Stimulated activated effector memory CD8-positive, alpha-beta T cell treated with anti-CD3 and anti-CD28 coated beads, Interleukin-12 subunit alpha, Interleukin-12 subunit beta, amount 100 ng/mL, for 72 hours (primary cell): ENCODE measurements around the gene VWF.
"Not testable (repeated sequence)": the region's sequence is repeated elsewhere in the genome, so short reads cannot be mapped to it uniquely, and the experiment has no call there.

Experiments used
- ATAC-seq: fragments of 150-1000 bp; cut with Tn5 transposase; 2 replicates; pipeline ENCODE4 v1.10.0; 2021
- DNase-seq, 2 donors: peaks; one replicate each; pipeline ENCODE4 v3.0.0; 2021 to 2022; ENCODE audit warnings: low spot score in 2 of 2
- H3K27ac Mint-ChIP-seq: one replicate; pipeline ENCODE4 v1.8.0; 2022; ENCODE audit warnings: mild to moderate bottlenecking, mixed read lengths
- H3K36me3 Mint-ChIP-seq: one replicate; pipeline ENCODE4 v1.8.0; 2022; ENCODE audit warnings: mild to moderate bottlenecking, mixed read lengths
- H3K4me1 Mint-ChIP-seq: one replicate; pipeline ENCODE4 v1.8.0; 2022; ENCODE audit warnings: mixed read lengths
- H3K4me3 Mint-ChIP-seq: one replicate; pipeline ENCODE4 v1.8.0; 2022; ENCODE audit warnings: mild to moderate bottlenecking, mixed read lengths
- H3K9me3 Mint-ChIP-seq: one replicate; pipeline ENCODE4 v1.8.0; 2022; ENCODE audit warnings: mixed read lengths

The VWF gene

DNA sequence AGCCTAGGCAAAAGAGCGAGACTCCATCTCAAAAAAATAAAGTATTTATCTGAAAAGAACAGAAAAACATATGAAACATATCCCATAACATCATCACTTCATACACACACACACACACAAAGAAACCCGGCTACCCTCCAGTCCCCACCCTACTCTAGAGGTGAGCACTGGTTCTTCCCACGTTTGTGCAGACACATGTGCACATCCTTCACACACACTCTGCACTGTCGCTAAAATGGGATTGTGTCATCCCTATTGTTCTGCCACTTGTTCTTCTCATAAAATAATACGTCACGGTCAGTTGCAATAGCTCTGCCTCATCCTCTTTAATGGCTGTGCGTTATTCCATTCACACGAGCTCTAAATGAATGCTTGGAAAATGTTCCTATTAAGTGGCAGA is 93.5 kb downstream of the VWF start:
- H3K27ac Mint-ChIP-seq, result no peak overlapping the region
- H3K4me3 Mint-ChIP-seq, result no peak overlapping the region
- no peaks in the 10 kb centered on the region for H3K36me3 Mint-ChIP-seq
- ATAC-seq (no peak), DNase-seq (no peak)
- no peaks in the 10 kb centered on the region for H3K4me1 Mint-ChIP-seq
- H3K9me3 Mint-ChIP-seq, result no peaks in the 10 kb centered on the region

DNA sequence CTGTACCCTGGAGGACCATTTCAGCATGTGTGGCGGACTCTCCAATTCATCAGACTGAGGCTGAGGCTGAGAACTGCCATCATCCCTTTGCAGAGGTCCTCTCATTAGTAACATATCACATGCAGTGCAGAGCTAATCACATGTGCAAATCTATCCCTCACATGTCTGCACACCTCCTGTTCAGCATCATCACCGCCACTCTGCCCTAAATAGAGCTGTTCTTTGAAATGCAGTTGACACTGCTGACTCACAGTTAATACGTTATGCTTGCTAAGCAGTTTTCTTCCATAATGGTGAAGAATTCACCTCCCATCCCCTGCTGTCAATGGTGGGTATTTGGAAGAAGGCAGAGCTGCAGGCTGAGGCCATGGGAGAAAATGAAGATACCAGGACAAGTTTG is 94.4 kb downstream of the VWF start:
- DNase-seq (no peak), ATAC-seq (no peak)
- no peaks in the 10 kb centered on the region for H3K4me1 Mint-ChIP-seq
- H3K27ac Mint-ChIP-seq, result no peak overlapping the region
- no peaks in the 10 kb centered on the region for H3K9me3 Mint-ChIP-seq
- no peaks in the 10 kb centered on the region for H3K36me3 Mint-ChIP-seq
- H3K4me3 Mint-ChIP-seq, result no peak overlapping the region

DNA sequence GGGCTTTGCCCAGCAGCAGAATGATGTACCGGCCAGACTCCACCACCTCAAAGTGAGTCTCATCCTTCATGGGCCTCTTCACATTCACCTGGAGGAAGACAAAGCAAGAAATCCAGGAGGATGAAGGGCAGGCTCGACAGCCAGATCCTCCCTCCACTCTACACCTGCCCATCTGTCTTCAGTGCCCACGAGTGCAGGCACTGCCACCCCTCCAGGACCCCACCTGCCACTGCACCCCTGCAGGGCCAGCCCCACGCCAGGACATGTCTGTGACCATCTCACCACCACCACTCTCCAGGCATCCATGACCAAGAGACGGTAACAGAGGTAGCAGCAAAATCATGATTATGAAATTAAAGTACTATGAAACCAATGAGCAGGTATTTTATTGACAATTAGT is 95.1 kb downstream of the VWF start:
- ATAC-seq, result no peak
- Mint-ChIP-seq H3K4me1 (no peaks in the 10 kb centered on the region), H3K36me3 (no peaks in the 10 kb centered on the region), H3K4me3 (no peak overlapping the region), H3K27ac (no peak overlapping the region), H3K9me3 (no peaks in the 10 kb centered on the region)
- DNase-seq, result no peak

DNA sequence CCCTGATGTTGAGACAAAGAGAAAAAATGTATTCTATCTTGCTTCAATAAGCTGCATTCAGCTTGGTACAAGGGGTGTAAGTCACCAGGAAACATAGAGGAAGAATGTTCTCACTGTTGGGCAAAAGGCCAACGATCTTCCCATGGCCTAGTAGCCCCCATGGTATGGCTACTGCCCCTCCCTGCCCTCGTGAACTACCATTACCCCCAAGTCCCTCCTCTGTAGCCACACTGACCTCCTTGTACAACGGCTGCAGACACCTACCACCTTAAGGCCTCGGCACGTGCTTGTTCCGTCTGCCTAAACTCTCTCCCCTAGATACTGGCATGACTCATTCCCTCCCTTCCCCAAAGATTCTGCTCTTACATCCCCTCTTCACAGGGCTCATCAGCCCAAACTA is 97.5 kb downstream of the VWF start:
- peak in 1 of 2 donors; percentile 15 for DNase-seq
- H3K9me3 Mint-ChIP-seq, result no peaks in the 10 kb centered on the region
- no peak overlapping the region for H3K27ac Mint-ChIP-seq
- ATAC-seq, result no peak
- H3K4me3 Mint-ChIP-seq, result no peak overlapping the region
- no peaks in the 10 kb centered on the region for H3K4me1 Mint-ChIP-seq
- no peaks in the 10 kb centered on the region for H3K36me3 Mint-ChIP-seq

DNA sequence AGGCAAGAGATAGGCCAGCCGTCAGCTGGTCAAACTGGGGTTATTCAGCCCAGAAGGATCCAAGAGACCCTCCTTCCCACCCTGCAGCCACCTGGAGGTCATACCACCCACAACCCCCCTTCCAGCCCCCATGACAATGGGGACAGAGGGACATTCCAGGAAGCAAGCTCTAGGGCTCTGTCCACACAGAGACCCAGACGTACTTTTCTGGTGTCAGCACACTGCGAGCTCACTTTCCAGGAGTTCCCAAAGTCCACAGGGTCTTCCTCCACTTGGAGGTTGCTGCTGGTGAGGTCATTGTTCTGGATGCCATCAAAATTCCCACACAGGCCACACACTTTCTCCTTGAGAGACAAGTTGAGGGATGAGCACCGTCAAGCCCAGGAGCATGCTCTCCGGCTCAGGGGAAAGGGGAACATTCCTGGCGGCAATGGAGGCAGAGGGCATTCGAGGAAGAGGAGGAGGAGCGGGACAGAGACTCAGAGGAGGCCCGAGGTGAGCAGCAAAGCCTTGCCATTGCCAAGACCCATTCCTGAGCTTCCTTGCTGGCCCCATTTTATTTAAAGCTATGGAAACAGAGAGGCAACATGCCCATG is 98.7 kb downstream of the VWF start:
- not testable (repeated sequence) for H3K4me3 Mint-ChIP-seq, ATAC-seq, H3K36me3 Mint-ChIP-seq, H3K4me1 Mint-ChIP-seq, H3K27ac Mint-ChIP-seq, H3K9me3 Mint-ChIP-seq
- DNase-seq, result peak in 1 of 2 donors; percentile 29

DNA sequence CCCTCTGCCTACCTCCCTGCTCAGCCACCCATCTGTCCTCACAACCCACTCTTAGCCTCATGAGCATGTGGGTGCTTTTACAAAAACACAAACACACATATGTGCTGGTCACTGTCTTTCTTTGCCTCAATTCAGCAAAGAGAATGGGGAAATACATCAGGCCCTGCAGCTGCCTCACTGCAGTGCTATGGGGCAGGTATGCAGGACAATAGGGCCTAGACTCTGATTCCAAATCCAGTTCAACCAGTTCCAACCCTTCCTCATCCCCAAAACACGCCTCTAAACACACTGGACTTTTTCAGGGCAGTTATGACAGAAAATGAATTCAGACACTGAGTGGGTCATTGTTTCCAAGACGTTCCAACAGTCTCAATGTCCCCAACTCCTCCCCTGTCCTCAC is 100.4 kb downstream of the VWF start:
- H3K36me3 Mint-ChIP-seq, H3K9me3 Mint-ChIP-seq, H3K4me3 Mint-ChIP-seq, DNase-seq, H3K4me1 Mint-ChIP-seq, ATAC-seq, H3K27ac Mint-ChIP-seq: not testable (repeated sequence)

DNA sequence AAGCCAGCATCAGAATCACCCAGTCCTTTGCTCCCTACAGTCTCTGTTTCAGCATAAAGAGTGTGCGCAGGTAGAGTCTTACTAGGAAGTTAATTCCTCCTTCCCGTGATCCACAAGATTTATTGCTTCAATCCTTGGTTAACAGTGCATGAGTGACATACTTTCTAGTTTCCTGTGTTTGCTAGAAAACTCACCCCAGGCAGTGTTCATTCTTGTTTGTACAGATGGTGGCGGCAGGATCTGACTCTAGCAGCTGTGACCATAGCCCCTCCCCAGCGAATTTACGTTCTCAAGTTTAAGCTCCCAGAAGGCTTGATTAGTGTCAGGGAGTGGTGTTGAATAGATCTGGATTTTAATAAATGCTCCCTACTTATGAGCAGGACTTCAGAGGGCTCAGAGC is 103.5 kb downstream of the VWF start:
- H3K36me3 Mint-ChIP-seq, result no peaks in the 10 kb centered on the region
- H3K4me1 Mint-ChIP-seq, result no peaks in the 10 kb centered on the region
- H3K9me3 Mint-ChIP-seq, result no peaks in the 10 kb centered on the region
- DNase-seq (no peak), ATAC-seq (no peak)
- H3K27ac Mint-ChIP-seq, result no peak overlapping the region
- H3K4me3 Mint-ChIP-seq, result no peak overlapping the region

DNA sequence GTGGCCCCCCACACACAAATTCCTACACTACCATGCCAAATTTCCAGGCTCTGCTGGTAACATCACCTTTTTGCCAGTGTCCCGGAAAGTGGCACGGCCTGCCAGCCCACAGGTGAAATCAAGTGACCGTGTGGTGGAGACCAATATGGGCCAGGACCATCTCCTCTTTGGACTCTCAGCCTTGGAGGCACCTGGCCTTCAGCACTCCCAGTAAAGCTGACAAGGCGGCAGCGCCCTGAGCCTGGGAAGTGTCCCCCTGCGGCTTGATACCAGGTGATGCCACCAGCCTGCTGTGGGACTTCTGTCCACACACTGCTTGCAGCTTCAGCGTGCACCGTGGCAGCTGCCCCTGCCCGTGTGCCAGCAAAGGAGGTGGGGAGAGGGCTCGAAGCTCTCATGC is 104.0 kb downstream of the VWF start:
- H3K27ac Mint-ChIP-seq, H3K36me3 Mint-ChIP-seq, H3K4me1 Mint-ChIP-seq, H3K9me3 Mint-ChIP-seq, H3K4me3 Mint-ChIP-seq, ATAC-seq, DNase-seq: not testable (repeated sequence)

DNA sequence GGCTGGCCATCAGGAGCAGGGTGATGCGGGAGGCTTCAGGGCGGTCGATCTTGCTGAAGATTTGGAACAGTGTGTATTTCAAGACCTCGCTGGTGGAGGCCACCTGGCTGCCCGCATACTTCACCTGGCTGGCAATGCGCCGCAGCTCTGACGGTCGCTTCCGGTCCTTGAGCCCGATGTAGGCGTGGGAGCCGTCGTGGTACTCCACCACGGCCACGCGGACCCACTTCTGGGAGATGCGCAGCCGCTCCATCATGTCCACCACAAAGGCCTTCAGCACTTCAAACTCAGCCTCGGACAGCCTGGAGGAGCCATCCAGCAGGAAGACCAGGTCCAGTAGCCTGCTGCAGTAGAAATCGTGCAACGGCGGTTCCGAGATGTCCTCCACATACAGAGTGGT is 105.2 kb downstream of the VWF start:
- H3K4me1 Mint-ChIP-seq, H3K9me3 Mint-ChIP-seq, H3K36me3 Mint-ChIP-seq, H3K4me3 Mint-ChIP-seq, H3K27ac Mint-ChIP-seq, DNase-seq, ATAC-seq: not testable (repeated sequence)

DNA sequence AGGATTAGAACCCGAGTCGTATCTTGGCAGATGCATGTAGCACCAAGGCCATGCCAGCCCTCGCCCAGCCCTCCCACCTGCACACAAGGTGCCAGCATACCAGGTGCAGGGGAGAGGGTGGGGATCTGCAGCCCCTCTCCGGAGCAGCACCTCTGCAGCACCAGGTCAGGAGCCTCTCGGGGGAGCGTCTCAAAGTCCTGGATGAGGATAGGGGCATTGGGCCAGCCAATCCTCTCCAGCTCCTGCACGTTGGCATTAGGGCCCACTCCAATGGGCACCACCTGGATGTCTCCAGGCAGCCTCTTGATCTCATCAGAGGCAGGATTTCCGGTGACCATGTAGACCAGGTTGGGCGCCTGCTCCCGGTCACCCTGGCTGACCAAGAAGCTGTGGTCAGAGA is 106.2 kb downstream of the VWF start:
- Mint-ChIP-seq H3K36me3 (no peaks in the 10 kb centered on the region), H3K4me3 (no peak overlapping the region), H3K9me3 (no peaks in the 10 kb centered on the region), H3K27ac (no peak overlapping the region), H3K4me1 (no peaks in the 10 kb centered on the region)
- ATAC-seq, result no peak
- DNase-seq, result no peak

DNA sequence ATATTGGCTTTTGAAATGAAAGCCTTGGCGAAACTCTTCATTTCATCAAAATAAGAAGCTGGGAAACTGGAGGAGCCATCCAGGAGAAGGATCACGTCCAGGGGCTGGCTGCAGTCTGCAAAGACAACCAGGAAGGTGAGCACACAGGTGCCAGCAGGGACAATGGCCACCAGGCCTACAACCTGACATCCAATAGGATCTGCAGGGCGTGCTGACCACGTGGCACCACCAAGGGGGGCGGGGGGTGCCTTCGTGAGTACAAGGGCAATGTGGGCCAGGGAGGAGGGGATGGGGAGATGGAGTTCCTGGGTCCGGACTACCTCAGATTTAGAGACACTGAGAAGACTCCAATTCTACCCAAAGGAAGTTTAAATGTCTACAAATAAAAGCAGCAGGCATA is 107.7 kb downstream of the VWF start:
- H3K9me3 Mint-ChIP-seq, result no peaks in the 10 kb centered on the region
- H3K27ac Mint-ChIP-seq, result no peak overlapping the region
- no peaks in the 10 kb centered on the region for H3K36me3 Mint-ChIP-seq
- H3K4me3 Mint-ChIP-seq, result no peak overlapping the region
- H3K4me1 Mint-ChIP-seq, result no peaks in the 10 kb centered on the region
- DNase-seq, result no peak
- no peak for ATAC-seq

DNA sequence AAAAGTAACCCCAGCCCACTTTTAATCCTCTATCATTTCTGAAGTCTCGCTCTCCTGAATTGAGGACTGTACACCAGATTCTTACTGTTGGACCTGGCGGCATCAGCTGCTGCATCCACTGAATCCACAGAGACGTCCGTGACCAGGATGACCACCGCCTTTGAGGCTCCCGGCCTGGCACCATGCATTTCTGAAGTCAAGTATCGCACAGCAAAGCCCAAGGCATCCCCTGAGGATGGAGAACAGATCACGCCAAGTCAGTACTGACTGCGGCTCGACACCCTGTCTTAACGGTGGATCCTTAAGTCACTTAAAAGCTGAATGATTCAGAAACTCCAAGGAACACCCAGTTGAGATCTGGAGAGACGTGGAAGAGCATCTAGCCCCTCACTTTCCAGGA is 108.5 kb downstream of the VWF start:
- H3K9me3 Mint-ChIP-seq, H3K4me3 Mint-ChIP-seq, H3K36me3 Mint-ChIP-seq, DNase-seq, H3K4me1 Mint-ChIP-seq, ATAC-seq, H3K27ac Mint-ChIP-seq: not testable (repeated sequence)

DNA sequence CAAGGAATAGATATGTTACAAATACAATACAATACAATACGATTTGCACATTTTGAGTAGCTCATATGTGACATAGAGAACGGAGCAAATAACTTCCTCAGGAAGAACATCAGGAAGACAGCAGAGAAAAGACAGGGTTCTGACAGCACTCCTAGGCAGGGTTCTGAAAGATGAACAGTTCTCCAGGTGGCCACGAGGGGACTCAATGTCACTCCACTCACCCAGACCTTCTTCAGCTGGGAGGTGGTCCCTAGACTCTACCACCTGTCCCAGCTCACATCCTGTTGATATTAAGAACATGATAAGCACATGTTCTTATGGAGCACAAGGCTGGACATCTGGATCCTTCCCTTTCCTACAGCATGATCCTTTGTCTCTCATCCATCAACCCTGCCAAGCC is 109.2 kb downstream of the VWF start:
- peak; percentile 39 for ATAC-seq
- not testable (repeated sequence) for H3K36me3 Mint-ChIP-seq, DNase-seq, H3K9me3 Mint-ChIP-seq, H3K4me1 Mint-ChIP-seq, H3K4me3 Mint-ChIP-seq, H3K27ac Mint-ChIP-seq

DNA sequence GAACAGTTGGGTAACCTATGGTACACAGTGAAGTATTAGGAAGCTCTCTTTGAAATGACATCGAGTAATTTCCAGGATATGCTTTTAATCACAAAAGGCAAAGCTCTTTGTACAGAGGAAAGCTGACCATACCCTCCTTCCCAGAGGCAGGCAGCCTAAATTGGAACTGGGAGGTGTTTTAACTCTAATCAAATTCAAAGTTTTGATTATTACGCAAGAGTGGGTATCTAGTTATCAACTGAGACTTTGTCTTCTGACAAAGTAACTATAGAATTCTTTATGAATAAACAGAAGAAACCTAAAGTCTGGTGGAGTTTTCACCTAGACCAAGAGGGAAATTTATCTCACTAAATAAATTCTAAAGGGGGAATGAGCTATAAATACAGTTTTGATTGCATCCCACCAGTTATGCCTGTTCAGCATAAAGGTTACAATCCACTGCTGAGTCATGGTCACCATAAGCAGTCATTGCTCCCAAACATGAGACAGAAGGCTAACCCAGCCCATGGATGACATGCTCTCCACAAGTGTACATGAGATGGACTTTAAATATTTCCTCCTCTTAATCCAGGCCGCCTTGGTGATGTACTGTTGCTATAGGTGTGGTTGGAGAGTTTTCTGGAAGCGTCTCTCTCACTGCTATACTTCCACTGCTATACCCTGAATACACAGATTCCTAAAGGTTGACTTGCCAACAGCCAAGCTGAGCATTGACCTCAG is 113.7 kb downstream of the VWF start:
- not testable (repeated sequence) for H3K4me1 Mint-ChIP-seq, DNase-seq, H3K4me3 Mint-ChIP-seq, H3K27ac Mint-ChIP-seq, H3K9me3 Mint-ChIP-seq, H3K36me3 Mint-ChIP-seq
- ATAC-seq, result peak; percentile 16

DNA sequence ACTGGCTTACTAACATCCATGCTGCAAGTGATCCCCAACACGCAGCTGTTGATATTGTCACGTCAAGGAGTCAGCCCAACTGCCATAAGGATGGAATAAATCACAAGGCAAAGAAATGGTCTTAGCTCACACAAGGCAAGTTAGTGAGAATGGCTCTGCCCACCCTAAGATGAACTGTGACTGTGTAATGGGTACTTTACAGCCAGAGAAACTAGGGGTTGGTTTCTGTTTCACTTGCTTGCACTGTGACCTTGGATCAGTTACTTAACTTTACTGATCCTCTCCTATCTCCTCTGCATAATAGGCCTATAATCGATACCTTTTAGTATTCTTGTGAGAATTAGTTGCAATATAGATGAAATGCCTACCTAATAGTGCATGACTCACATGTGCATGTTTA is 127.2 kb downstream of the VWF start:
- no peaks in the 10 kb centered on the region for H3K36me3 Mint-ChIP-seq
- no peaks in the 10 kb centered on the region for H3K9me3 Mint-ChIP-seq
- ATAC-seq, result no peak
- H3K4me3 Mint-ChIP-seq, result no peak overlapping the region
- DNase-seq, result no peak
- H3K4me1 Mint-ChIP-seq, result no peaks in the 10 kb centered on the region
- H3K27ac Mint-ChIP-seq, result no peak overlapping the region

DNA sequence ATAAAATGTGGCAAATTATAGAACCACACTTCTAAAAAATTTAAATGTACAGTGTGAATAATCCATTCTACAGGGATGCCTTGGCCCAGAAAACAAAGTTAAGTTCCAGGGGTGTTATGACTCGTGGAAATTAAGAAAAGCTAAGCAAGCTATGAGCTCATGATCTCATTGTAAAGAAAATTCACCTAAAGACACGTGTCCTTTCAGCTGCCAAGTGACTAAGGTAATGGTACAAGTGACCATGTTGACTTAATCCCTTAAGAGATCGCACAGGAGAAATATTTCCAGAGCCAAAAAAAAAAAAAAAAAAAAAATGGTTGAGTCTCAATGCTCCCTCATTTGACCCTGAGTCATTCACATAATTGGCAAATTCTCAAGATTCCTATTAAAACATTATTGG is 128.0 kb downstream of the VWF start:
- no peaks in the 10 kb centered on the region for H3K36me3 Mint-ChIP-seq
- H3K27ac Mint-ChIP-seq, result no peak overlapping the region
- no peaks in the 10 kb centered on the region for H3K9me3 Mint-ChIP-seq
- DNase-seq, result no peak
- no peak for ATAC-seq
- no peaks in the 10 kb centered on the region for H3K4me1 Mint-ChIP-seq
- no peak overlapping the region for H3K4me3 Mint-ChIP-seq

DNA sequence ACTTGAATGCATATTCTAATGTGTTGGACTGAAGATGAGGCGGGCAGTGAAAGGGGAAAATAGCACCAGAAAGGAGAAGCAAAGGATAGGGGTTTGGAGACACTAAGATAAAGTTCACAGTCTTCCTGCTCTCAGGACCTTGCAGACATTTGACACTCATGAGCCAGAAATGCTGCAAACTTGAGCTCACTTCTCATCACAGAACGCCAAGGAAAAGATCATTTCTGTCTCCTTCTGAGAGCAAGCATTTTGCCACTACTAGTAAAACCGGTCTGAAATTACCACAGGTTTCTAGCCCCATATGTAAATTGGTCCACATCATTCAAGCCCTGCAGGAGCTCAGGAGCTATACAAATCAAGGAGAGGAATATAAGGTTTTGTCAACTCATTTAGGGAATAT is 134.8 kb downstream of the VWF start:
- Mint-ChIP-seq H3K9me3 (no peaks in the 10 kb centered on the region), H3K27ac (no peak overlapping the region), H3K4me3 (no peak overlapping the region), H3K36me3 (no peaks in the 10 kb centered on the region), H3K4me1 (peaks cover 4% of the 10 kb centered on the region)
- ATAC-seq, result no peak
- no peak for DNase-seq
